ENCODE measurements around the gene PHKG1. TPM values are rescaled to one million over a fixed set of nuclear protein-coding genes. Genes with fewer than 3 reads are reported as not detected.
"Not testable (repeated sequence)": the region's sequence is repeated elsewhere in the genome, so short reads cannot be mapped to it uniquely, and the experiment has no call there.

The PHKG1 gene
- total RNA-seq: 1 to 10 TPM; 3.7 to 3.8 TPM
- long read RNA-seq, donor 1, partial matches to known transcripts: 5 of 5 reads
- long read RNA-seq, donor 1, other reads (novel, unspliced or antisense): 0 of 5 reads
- long read RNA-seq, donor 2, transcript PHKG1-201 (10 exons, 1,431 nt): major isoform, 10 of 12 reads
- long read RNA-seq, donor 2, partial matches to known transcripts: 2 of 12 reads
- long read RNA-seq, donor 2, other reads (novel, unspliced or antisense): 0 of 12 reads

- peak; percentile 93 for DNase-seq (ENCODE audit: low spot score)
- intact Hi-C loops (cut with DNase I): no loop called here
Measured at GRCh38 chr7:56092789-56093531, at the start of gene PHKG1. PHKG1 (minus strand) TSS chr7:56092952; CDS start chr7:56088941, 4,011 bp downstream.

- DNase-seq (ENCODE audit: low spot score); intact Hi-C loops (cut with DNase I): not testable (repeated sequence)
Measured at GRCh38 chr7:56131062-56131461, 38.3 kb upstream of the PHKG1 start.

- no peak for DNase-seq (ENCODE audit: low spot score)
- intact Hi-C loops (cut with DNase I): no loop called here
Measured at GRCh38 chr7:56127241-56127975, 34.7 kb upstream of the PHKG1 start.

DNA sequence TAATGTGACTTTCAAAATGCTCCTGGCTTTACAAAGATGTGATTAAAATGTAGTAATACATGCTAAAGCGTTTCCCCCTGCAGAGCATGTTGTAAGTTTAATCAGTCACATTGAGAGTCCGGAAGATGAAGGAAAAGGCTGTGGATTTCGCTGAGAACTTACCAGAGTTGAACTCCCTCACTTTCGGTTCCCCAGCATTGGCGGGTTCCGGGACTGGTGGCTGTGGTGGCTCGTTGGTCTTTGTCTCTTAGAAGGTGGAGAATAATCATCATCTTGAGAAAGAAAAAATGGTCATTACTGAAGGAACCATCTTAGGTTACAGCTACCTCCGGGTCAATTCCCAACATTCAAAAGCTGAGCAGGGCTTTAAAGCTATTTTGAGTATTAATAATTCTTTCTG lies 33.1 kb upstream of the PHKG1 start:
- DNase-seq (ENCODE audit: low spot score): no peak
- intact Hi-C loops (cut with DNase I): no loop called here

DNA sequence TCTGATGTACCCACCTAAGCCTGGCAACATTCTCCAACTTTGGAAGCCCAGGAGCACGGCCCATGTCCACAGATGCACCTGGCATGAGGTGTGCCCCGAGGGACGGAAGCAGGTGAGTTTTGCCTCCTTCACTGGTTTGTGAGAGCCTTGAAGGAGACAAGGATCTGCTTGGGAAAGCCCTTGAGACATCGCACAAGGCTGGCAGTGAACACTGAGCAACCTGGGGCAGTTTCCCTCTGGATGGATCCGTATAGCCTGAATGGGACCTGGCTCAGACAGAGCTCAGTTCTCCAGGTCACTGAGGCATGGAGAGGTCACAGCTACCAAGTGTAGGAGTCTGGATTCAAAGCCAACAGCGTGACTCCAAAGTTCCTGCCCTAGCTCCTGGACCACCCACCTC lies 32.2 kb upstream of the PHKG1 start:
- intact Hi-C loops (cut with DNase I): no loop called here
- DNase-seq (ENCODE audit: low spot score): no peak

- intact Hi-C loops (cut with DNase I): no loop called here
- no peak for DNase-seq (ENCODE audit: low spot score)
Measured at GRCh38 chr7:56121440-56121839, 28.7 kb upstream of the PHKG1 start.

DNA sequence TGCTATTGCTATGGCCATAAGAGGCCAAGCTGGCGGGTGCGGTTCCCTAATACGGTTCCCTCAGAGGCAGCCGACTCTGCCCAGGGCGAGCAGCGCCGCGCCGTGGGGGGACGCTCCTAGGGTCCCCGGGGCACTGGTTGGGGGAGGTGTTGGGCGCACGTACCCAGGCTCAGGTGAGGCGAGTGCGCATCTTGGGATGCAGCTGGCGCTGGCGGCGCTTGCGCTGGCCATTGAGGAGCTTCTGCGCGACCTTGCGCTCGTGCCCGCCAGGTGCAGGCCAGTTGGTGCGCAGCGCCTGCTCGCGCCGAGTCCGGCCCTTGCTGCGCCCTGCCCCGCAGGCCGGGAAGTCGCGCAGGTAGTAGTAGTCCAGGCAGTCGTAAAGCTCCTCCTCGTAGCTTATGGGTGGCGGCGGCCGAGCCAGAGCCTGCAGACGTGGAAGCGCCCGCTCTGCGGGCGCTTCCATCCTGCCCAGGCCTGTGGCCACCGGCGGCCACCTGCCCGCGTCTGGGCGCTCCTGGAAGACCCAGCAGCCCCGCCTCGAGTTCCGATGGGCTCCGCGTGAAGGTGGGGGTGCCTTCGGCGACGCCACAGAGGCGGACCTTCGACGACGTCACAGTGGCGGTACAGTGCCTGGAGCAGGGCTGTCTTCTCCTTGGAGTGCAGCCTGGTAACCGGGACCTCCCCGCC lies 23.2 kb upstream of the PHKG1 start, which contains the start of gene NUPR2:
NUPR2 (minus strand) TSS at position 566 of the 687 bp plus-strand sequence; CDS start at position 463, 103 bp downstream.
- intact Hi-C loops (cut with DNase I): no loop called here

GRCh38 chr7:56112244-56112643 lies 19.5 kb upstream of the PHKG1 start:
- intact Hi-C loops (cut with DNase I): not testable (repeated sequence)
- DNase-seq (ENCODE audit: low spot score): peak; percentile 10

More for the DNA sequence above, 23.2 kb upstream of the PHKG1 start, which contains the start of gene NUPR2:
- no peak for DNase-seq (ENCODE audit: low spot score)

DNA sequence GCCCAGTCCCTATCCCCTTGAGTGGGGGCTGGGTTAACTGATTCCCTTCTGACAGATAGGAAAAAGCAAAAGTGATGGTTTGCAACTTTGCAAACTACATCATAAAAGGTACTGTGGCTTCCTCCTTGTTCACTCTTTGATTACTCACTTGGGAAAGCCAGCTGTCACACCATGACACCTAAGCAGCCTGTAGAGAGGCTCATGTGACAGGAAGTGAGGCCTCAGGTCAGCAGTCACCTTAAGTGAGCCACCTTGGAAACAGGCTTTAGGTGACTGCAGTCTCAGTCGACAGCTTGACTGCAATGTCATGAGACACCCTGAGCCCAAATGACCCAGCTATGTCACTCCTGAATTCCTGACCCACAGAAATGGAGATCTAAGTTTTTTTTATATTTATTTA lies 17.9 kb upstream of the PHKG1 start:
- DNase-seq (ENCODE audit: low spot score): no peak
- intact Hi-C loops (cut with DNase I): no loop called here

DNA sequence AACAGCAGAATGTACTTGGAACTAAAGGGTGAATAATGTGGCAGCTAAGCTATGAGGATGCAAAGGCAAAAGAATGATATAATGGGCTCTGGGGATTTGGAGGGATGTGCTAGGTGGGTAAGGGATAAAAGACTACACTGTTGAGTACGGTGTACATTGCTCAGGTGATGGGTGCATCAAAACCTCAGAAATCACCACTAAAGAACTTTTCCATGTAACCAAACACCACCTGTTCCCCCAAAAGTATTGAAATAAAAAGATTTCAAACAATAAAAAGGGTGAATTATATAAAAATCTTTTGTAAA lies 15.2 kb upstream of the PHKG1 start:
- no peak for DNase-seq (ENCODE audit: low spot score)
- intact Hi-C loops (cut with DNase I): no loop called here

DNA sequence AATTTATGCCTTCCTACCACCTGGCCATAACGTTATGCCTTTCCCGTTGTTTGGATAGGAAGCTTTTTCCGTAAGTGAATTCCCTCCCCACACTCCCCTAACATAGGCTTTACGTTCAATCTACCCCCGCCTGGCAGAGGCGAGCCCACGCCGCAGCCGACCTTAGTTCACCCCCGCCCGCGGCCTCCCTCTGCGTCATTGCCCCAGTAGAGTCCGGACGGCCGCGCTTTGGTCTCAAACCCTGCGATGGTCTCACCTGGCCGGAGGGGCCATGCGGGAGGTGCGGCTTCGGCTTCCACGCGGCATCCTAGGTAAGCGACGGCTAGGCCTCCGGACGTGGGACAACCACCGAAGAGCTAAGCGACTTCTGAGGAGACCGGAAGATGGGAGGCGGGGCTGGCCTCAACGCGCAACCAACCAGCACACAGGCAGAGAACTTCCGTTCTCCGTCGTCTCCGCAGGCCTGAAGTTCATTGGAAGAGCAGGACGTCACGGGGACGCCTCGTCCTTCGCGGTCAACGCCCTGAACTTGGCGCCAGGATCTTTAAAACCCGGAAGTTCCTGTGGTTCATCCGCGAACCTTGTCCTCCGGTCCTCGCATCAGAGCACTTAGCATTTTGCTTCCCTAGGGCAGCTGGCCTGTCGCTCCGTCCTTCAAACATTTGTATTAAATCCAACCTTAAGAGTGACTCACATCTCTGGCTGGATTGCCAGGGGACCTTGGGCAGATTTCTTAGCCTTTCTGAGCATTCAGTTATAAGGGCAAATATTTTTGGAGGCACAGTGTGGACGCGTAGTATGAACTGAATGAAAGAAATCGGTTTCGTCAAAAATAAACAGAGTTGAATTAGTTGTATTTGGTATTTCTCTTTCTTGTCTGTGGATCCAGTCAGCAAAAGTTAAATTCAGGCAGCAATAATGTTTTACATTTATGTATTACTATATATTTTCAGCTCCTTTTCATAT lies 13.6 kb upstream of the PHKG1 start, which contains the start of gene CHCHD2:
CHCHD2 (minus strand) TSS at position 369 of the 966 bp plus-strand sequence; CDS start at position 306, 63 bp downstream.
- peak; percentile 99 for DNase-seq (ENCODE audit: low spot score)
- intact Hi-C loops (cut with DNase I): no loop called here

DNA sequence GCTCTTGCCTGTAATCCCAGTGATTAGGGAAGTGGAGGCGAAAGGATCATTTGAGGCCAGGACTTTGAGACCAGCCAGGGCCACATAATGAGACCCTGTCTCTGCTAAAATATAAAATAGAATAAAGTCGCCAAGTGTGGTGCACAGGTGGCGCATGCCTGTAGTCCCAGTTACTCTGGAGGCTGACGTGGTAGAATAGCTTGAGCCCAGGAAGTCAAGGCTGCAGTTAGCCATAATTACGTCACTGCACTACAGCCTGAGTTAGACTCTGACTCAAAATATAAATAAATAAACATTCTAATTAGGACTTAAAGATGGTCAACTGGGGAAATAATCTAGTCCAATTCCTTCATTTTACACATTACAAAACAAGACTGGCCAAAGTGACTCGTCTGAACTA lies 12.8 kb upstream of the PHKG1 start:
- DNase-seq (ENCODE audit: low spot score): peak; percentile 8
- intact Hi-C loops (cut with DNase I): no loop called here

DNA sequence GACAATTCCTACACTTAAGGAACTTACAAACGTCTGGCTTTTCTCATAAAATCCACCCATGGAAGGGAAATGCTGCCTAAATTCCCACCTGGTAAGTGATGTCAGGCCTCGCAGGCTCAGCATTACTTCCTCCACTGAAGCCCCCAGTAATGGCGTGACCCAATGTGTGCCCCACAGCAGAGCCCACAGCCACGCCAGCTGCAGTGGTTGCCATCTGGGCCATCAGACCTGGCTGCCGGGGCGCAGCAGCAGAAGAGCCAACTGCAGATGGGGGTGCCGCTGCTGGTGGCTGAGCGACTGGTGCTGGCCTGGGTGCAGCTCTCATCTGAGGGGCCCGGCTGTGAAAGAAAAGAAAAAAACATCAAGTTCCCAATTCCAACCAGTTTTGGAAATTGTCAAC lies 11.4 kb upstream of the PHKG1 start:
- peak; percentile 18 for DNase-seq (ENCODE audit: low spot score)
- intact Hi-C loops (cut with DNase I): not testable (repeated sequence)

DNA sequence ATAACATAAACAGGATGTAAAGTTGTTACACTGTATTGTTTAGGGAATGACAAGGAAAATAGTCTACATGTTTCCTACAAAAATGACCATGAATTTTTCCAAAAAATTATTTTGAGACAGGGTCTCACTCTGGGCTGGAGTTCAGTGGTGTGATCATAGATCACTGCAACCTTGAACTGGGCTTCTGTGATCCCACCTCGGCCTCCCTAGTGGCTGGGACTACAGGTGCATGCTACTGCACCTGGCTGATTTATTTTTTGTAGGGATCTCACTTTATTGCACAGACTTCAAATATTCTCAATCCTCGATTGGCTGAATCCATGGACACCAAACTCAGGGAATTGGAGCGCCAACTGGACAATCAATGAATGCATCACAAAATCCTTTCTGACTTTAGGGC lies 6.9 kb upstream of the PHKG1 start:
- intact Hi-C loops (cut with DNase I): loop anchor here in 1 of 2 donors (5.0 kb wide), 1 partner anchor 1052 kb away; no protein-coding TSS in a partner anchor
- DNase-seq (ENCODE audit: low spot score): peak; percentile 8

DNA sequence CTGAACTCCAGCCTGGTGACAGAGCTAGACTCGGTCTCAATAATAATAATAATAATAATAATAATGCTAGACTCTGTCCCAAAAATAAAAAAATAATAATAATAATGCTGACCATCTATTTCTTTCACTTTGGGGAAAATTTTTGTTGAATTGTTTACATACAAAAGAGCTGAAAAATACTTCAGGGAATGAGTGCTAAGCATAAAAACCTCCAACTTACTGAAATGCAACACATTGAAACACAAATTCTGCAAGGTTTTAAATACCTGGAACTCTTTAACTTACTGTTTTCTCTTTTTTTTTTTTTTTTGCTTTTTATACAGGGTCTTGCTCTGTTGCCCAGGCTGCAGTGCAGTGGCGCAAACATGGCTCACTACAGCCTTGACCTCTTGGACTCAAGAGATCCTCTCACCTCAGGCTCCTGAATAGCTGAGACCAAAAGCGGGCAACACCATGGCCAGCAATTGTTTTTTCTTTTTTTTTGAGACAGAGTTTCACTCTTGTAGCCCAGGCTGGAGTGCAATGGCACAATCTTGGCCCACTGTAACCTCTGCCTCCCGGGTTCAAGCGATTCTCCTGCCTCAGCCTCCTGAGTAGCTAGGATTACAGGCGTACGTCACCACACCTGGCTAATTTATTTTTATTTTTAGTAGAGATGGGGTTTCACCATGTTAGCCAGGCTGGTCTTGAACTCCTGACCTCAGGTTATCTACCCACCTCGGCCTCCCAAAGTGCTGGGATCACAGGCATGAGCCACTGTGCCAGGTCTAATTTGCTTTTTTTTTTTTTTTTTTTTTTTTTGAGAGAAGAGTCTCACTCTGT lies 5.6 kb upstream of the PHKG1 start:
- intact Hi-C loops (cut with DNase I): loop anchor here in 1 of 2 donors (5.0 kb wide), 1 partner anchor 1051 kb away; no protein-coding TSS in a partner anchor
- peak; percentile 22 for DNase-seq (ENCODE audit: low spot score)

GRCh38 chr7:56097700-56098099 lies 4.9 kb upstream of the PHKG1 start:
- peak; percentile 64 for DNase-seq (ENCODE audit: low spot score)
- intact Hi-C loops (cut with DNase I): loop anchor here in 1 of 2 donors (5.0 kb wide), 1 partner anchor 1050 kb away; no protein-coding TSS in a partner anchor

GRCh38 chr7:56092388-56092787 lies 364 bp downstream of the PHKG1 start:
- intact Hi-C loops (cut with DNase I); DNase-seq (ENCODE audit: low spot score): not testable (repeated sequence)

Data from posterior vena cava (tissue), 2 donors.